GM21526 (cell line): ENCODE data around the gene KCNIP3.

Experiments used
- ATAC-seq: cut with Tn5 transposase; IDR thresholded peaks from one replicate; pipeline ENCODE4 v1.9.1; 2021; ENCODE audit warnings: moderate library complexity; ENCODE audit not compliant: unreplicated experiment, low FRiP score

KCNIP3 gene

DNA sequence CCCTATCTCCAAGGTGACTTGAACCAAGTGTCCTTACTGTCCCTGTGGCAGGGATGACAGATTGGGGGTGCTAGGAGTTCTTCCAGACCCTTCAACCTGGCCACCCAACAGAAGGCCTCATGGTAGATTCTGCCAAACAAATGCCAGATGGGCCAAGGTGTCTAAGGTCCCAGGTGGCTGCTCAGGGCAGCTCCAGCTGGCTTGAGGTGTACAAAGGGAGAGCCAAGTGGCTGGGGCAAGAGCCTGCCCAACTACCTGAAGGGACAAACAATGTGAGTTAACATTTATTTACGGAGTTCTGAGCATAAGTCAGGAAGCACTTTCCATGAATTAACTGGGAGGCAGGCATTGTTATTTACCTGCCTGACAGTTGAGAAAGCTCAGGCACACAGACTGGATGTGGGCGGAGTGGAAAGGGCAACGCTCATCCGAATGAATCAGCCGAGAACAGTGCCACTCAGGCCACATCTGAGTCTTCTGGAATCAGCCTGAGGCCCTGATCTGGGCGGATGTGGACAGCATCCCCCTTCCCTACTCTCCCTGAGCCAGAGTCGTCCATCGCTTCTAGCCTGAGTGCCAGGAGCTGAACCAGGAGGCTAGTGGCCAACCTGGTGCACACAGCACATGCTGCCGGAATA, 4.4 kb upstream of the KCNIP3 start:
- no peak for ATAC-seq

DNA sequence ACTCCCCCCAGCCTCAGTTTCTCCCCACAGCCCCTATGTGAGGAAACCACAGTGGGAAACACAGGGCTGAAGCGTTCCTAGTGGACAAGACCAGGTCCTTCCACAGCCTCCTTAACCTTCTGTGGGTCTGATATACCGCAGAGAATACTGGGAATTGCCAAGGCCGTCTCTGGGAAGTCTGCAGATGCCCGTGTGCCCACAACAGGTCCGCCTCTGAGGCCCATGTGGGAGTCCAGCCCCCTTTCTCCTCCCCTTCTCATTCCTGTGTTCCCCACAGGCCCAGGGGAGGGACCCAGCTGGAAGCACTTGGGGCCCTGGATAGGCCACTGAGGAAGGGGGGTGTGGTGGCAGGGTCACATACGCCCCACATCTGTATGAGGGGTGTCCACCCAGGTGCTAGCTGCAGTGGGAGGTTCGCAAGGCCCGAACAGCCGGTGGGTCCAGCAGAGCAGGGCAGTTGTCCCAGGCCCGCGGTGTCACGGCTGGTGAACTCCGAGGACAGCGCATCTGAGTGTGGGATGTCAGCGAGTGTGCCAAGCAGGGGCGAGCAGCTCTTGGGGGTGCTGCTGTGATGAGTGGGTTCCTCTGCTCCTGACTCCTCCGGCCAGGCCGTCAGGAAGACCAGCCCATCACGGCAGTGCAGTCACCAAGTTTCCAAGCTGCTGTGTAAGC, 2.4 kb upstream of the KCNIP3 start:
- ATAC-seq, result no peak

DNA sequence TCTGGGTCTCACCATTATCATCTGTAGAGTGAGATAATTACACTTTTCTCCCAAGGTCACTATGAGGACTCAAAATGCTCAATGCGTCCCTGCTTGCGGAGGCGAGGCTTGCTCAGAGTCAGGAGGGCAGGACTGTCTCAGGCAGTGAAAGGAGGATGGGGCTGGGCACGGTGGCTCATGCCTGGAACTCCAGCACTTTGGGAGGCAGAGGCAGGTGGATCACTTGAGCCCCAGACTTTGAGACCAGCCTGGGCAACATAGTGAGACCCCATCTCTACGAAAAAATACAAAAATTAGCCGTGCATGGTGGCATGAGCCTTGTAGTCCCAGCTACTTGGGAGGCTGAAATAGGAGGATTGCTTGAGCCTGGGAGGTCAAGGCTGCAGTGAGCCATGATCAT, 1.8 kb upstream of the KCNIP3 start:
- ATAC-seq, result no peak

DNA sequence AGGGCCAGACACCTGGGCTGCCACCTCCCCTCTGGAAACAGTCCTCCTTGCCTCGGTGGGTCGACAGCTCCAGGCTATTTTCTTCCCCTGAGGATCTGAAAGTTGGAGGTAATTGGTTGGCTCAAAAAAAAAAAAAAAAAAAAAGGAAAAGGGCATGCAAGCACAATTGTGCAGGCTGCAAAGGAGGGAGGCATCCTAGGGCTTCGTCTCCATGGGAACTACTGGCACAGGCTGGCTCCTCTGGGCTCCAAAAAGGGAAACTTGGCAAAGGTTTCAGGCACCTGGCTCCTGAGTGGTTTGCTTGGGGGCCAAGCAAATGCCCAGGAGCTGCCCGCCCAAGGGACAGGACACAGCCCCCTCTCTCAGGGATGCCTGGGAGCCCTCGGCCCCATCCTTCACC, 1.1 kb upstream of the KCNIP3 start:
- no peak for ATAC-seq

DNA sequence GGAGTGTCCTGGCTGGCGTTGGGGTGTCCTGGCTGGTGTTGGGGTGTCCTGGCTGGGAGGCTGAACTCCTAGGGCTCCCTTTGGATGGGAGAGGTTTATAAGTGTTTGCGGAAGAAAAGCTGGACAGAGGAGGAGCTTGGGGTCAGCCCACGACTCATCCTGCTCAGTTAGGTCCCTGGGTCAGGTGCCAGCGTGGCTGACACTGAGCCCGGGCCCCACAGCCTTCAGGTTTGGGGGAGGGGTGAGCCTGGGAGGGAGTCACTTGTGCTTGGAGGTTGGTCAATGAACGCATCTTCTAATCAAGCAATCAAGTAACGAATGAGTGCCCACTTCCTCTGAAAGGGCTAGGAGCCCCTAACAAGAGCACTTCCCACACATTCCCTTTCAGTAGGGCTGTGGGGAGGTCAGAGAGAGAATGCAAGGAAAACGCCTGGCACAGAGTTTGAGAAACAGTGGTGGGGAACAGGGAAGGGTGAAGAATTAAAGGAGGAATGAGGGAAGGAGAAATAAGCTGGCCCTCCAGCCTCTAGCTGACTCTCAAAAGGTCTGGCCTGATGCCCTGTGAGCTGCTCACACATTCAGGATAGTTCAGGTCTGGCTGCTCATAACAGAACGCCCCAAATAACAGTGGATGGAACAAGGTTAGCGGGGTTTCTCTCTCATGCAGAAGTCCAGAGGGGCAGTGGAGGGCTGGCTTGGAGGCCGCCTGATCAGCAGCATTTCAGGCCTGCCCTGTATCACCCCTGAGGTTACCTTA, 670 bp downstream of the KCNIP3 start:
- ATAC-seq, result no peak

DNA sequence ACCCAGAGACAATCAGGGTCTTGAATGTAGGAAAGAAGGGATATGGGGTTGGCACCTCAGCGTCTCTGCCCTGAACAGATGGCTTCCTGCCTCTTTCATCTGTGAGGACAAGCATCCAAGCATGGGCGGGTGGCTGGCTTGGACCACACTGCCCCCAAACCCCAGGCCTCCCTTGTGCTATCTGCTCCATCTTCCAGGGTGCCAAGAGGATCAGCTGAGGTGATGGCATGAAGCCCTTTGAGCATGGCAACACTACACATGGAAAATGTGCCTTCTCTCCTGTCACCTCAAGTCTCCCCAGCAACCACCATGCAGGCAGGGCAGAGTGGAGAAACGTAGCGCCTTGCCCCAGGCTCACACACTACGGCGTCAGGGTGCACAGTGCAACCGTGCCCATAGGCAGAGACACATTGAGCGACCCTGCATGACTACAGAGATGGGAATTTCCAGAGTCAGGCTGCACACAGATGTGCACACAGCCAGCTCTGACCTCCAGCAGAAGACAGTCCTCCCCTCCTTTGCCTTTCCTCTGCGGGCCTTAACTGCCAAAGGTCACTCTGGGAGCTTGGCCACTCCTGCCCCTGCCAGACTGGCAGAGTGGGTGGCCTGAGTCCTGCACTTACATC, 1.5 kb downstream of the KCNIP3 start:
- ATAC-seq, result no peak

DNA sequence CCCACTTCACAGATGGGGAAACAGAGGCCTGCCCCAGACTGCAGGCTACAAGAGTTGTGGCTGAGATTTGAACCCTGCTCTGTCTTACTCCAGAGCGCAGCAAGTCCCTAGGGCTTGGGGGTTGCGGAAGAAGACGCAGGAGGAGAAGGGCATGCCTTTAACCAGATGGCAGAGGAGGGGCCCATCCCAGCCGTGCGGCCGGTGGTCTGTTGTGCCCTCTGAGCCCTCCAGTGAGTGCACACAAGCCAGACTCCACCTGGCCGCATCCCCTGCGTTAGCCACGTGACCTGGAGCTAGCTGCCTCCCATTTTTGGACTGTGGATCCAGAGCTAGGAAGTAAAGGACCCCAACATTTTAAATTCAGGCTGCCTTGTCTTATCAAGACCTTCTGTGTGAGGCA, 2.8 kb downstream of the KCNIP3 start:
- ATAC-seq, result no peak

DNA sequence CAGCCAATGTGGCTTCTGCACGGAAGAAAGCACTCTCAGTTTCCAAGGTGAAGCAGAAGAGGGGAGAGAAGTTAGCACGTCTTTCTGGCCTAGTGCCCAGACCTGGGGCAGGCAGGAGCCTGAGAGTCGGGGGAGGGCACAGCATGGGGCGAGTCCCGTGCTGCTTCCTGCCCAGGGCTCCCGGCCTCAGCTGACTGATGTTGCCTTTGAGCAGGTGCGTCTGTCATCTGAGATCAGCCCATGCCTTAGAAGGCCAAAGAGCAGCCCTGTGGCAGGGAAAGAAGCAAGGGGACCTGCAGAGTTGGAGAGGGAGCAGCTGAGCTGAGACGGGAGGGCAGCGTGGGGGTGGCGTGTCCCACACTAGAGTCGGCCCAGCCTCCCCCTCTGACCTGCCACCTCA, 3.3 kb downstream of the KCNIP3 start:
- ATAC-seq, result no peak

DNA sequence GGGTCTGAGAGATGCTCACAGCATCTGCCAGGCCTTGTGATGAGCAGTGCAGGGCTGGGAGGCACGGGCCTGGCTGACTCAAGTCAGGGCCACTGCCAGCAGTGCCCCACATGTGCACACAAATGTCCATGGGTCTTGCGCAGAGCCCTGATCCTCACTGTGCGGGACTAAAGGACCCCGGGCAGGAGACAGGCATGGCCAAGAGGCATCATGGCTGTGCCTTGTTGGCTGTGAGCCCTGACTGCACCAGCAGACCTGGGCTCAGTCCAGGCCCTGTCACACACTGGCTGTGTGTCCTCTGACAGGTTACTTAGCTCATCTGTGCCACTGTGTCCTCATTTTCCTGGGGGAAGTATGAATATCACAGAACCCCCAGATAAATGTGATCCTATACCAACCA, 4.0 kb downstream of the KCNIP3 start:
- ATAC-seq, result no peak

DNA sequence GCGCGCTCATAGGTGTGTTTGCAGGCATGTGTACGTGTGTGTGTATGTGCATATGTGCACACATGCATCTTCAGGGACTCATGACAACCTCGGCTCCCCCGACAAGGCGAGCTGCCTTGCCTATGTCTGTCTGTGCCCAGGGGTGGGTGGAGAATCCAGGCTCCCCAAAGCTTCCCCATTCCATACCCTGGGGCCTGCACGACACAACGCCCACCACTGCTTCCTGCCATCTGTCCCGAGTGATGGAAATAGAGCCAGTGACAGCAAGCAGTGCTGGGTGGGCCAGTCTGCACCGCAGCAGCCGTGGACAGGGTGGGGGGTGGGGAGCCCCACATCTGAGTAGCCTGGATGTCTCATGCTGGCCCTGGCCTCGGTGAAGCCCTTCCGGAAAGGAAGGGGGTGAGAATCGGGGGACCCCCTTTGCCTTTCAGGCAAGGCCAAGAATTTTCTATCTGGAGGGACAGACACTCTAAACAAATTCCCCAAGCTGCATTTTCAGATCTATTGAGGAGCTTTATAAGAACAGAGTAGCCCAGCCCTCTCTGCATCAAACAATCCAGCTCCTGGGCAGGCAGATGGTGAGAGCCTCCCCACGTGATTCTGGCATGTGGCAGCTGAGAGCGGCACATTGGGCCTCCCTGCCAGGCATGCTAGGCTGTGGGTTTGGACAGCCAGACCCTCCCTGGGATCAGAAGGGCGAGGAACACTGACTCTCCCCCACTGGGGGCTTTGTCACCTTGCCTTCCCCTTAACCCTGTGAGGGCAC, 4.9 kb downstream of the KCNIP3 start:
- ATAC-seq, result no peak

DNA sequence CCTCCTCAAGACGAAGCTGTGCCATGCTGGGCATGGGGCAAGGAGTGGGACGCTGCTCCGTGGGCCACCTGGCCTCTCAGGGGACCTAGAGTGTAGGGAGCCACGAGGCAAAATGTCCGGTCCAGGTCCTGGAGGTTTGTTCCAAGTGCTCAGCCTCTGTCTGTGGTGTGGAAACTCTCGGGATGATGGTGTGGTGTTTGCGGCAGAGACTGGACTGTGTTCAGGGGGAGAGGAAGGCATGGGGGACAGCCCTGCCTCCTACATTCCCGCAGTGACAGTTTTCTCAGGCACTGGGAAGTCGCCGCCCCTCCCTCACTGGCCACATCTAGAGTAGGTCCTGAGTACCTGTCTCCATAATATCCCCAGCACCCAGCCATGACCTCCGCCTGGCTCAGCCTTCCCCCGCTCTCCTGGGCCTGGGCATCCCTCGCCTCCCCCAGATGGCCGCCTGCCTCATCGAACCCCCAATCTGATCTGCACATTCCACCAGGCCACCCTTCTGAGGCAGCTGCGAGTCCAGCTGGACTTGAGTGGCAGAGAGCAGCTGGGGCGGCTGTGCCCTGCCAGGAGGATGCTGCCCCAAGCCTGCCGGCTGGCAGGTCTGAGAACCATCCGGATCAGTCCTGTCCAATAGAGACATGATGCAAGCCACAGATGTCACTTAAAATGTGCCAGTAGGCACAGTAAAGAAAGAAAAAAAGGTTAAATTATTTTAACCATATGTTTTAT, 6.2 kb downstream of the KCNIP3 start:
- no peak for ATAC-seq

DNA sequence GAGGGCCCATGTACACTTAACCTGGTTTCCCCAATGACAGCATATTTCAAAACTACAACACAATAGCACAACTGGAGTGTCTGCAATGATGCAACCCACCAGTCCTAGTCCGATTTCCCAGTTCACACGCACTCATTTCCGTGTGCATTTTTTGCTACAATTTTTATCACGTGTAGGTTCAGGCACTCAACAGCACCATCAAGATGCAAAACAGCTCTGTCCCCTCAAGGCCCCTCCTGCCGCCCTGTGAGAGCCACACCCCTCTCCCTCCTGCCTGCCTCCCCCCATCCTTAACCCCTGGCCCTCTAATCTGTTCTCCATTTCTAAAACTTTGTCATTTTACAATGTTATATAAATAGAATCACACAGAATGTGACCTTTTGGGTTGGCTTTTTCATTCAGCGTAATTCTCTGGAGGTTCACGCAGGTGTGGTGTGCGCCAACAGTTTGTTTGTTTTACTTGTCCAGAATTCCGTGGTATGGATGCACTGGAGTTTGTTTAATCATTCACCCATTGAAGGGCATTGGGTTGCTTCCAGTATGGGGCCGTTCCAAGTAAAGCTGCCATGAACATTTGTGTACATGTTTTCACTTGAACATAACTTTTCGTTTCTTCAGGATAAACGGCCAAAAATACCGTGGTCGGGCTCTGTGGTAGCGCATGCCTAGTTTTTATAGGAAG, 8.4 kb downstream of the KCNIP3 start:
- ATAC-seq, result no peak

DNA sequence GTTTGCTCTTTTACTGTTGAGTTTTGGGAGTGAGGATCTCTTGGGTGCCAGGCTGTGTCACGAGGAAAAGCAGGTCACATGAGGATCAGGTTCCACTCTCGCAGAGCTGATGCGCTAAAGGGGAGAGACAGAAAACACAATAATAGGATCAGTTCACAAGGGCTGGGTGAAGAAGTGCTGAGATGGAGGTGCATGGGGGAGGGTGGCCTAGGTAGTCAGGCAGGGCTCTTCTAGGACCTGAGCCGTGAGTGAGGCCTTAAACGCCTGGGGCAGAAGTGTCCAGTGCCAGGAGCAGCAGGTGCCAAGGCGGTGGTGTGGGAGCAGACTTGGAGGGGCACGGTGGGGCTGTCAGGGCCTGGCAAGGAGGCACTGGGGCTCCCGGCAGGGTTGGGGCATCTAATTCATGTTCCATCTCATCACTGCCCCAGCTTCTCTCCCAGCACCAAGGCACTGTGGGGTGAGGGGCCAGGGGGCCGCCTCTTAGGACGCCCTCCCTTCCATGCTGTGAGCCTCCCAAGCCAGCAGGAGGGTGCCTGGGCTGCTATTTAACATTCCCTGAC, 9.3 kb downstream of the KCNIP3 start:
- ATAC-seq, result no peak

DNA sequence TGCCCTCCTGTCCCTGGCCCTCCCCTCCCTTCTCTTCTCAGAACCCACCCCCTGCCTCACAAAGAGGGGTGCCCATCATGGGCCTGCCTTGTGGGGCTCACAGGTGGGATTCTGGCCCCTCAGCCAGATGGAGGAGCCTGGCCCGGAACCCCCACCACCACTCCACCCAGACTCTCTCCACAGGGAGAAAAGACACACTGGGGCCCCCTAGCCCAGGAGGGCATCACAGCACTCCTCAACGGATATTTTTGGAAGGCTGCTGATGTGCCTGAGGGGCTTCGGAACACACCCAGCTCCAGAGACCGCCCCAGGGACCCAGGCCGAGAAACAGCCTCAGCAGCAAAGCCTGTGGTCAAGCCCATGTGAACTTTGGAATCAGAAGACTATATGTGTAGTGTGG, 9.9 kb downstream of the KCNIP3 start:
- no peak for ATAC-seq

DNA sequence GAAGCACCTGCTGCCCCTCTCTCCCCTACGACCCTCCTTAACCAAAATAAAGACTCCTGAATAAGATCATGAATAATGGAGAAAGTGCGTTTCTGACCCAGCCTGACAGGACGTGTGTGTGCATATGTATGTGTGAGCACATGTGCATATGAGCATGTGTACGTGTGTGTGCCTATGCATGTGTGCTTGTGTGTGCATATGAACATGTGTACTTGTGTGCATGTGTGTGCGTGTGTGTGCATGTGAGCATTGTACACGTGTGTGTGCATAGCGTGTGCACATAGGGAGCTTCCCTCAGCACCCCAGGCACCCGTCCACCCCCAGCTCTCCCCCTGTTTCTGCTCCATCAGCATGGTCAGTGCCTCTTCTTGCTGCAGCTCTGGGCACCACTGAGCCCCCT, 10.7 kb downstream of the KCNIP3 start:
- ATAC-seq, result no peak

DNA sequence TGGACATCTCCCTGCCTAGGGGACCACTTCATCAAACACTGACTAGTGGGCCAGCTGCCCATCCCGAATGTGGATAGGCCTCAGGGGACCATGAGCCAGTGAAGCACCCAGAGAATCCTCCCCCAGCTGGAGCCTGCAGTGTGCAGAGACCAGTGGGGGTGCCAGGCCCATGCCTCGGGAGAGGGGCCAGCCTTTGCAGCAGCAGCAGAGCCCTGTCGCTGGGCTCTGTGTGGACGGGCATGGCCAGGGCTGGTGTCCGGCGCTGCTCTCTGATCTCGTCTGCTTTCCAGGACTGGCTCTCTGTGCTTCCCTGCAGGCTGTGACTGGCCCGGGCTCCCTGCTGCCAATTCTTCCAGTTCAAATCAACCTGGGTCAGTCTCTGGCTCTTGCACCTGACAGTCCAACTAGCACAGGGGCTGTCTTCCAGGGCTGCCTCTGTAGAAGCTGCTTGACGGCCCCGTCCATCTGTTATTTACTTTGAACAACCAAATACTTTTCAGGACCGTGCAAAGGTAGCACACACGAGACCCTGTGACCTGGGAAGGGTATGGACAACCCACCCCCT, 11.4 kb downstream of the KCNIP3 start:
- ATAC-seq, result no peak

DNA sequence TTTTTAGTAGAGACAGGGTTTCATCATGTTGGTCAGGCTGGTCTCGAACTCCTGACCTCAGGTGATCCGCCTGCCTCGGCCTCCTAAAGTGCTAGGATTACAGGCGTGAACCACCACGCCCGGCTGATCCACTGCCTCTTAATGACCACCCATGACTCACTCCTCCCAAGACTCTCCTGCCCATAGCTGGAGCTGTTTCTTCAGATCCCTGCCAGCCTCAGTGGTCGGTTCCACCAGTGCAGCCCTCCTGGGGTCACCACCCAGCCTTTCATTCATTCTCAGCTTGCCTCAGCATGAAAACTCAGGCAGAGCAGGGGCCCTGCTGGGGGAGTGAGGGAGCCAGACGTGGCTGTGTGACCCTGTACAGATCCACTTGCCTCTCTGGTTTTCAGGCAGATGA, 12.5 kb downstream of the KCNIP3 start:
- no peak for ATAC-seq

DNA sequence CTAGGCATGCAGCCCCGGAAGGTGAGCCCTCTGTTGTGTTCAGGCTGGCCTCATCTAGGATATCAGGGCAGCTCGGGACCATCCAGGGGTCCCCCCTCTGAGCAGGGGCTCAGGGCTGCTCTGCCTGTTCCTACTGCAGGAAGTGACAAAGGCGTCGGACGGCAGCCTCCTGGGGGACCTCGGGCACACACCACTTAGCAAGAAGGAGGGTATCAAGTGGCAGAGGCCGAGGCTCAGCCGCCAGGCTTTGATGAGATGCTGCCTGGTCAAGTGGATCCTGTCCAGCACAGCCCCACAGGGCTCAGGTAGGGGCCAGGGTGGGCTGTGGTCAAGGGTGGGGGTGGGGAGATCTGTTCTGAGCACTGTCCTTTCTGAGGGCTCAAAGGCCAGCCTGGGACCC, 13.1 kb downstream of the KCNIP3 start:
- ATAC-seq, result no peak

DNA sequence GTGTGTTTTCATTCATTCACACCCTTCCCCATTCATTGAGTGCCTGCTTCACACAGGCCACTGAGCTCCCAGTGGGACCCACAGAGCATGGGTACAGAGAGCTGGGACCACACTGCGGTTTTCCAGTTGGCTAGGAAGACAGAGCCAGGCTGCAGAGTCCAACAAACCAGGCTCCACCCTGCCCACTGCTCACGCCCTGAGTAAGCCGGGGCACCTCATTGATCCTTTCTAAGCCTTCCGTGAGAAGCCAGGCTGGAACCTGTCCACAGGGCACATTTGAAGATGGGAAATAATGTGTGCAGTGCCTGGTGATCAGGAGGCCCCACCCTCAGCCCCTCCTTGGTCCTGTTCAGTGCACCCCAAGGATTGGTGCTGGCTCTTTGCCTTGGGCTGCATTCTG, 13.5 kb downstream of the KCNIP3 start:
- ATAC-seq, result no peak
